ENCODE results near the gene DARS1.

DNA sequence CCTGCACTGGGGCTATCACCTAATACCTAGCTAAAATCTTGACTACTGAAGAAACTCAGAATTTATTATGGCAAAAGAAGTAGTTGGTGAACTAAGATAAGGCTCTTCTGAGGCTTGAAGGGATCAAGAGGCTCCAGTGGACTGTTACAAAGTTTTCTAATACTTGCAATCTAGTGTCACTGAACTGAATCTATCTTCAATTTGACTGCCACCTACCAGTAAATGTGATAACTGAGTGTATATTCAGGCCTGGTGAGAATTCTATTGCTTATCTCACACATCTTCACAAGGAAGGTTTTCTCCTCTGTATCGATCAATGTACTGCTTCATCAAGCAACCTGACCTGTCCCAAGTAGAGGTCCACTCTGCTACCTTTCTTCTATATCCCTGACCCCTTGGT is 40.8 kb downstream of the DARS1 start:
- no peak for TF ChIP-seq POLR2A (IDR thresholded peaks at IDR 0.05; ENCODE audit: low read depth, low read length)
- TF ChIP-seq POLR2AphosphoS5 (IDR thresholded peaks at IDR 0.05; ENCODE audit: low read depth, low read length): no peak
